ENCODE results near the gene TPM1.

DNA sequence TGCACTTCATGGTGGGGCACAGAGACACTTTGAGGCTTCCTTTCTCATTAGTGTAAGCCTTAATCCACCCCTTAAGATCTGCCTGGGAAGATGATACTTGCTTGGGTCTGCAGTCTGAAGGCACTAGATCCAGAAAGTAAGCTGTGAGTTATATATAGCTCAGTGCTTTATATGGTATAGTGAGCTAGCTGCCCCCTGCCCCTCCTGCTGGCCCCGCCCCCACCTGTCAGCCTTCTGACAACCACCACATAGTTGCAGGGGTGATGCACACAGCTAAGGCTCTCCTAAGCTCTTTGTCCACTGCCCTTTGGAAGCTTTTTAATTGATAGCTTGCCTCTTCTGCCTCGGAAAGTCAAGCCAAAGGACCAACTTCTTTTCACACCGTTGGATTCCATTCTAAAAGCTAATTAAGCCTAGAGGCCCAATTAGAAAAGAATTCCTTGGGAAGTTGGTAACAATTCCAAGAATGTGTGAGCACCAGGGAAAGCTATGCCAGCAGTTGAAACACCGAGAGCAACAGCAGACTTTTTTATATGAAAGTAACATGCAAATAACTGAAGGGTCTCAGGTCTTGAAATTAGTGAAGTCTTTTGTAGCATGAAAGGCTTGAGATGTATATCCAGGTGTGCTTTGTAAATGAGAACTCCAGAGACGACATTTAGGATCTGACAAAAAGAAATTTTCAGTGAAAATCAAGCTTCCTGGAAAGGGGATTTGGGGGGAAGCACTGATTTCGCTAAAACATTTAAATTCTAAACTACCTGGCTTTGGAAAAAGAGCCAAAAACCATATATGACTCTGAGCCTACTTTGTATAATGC, 2.3 kb downstream of the TPM1 start:
- no peak for TF ChIP-seq NFYB (CRISPR knock-in tag; conservative IDR thresholded peaks at IDR 0.05; ENCODE audit: low read depth)
- no peak for TF ChIP-seq CTCF (IDR thresholded peaks at IDR 0.05)
- TF ChIP-seq ESRRA (CRISPR knock-in tag; IDR thresholded peaks at IDR 0.05; ENCODE audit: borderline replicate concordance), result no peak
- TF ChIP-seq CREB1 (CRISPR knock-in tag; IDR thresholded peaks at IDR 0.05), result no peak
- no peak; the same call in 1 of the 2 replicates for TF ChIP-seq TEAD4 (CRISPR knock-in tag; IDR thresholded peaks at IDR 0.05)
- TF ChIP-seq ZNF121 (CRISPR knock-in tag; IDR thresholded peaks at IDR 0.05), result no peak
- TF ChIP-seq TEAD1 (CRISPR knock-in tag; IDR thresholded peaks at IDR 0.05), result 0 out of 2 replicates have a peak, but pooled peaks have one; percentile 11
